T-helper 22 cell (primary cell): ENCODE measurements around the gene AMIGO1.

Source experiments
- DNase-seq: peaks from one replicate; pipeline ENCODE4 v3.0.0-alpha.2; 2020; ENCODE audit warnings: low read depth

AMIGO1 gene

DNA sequence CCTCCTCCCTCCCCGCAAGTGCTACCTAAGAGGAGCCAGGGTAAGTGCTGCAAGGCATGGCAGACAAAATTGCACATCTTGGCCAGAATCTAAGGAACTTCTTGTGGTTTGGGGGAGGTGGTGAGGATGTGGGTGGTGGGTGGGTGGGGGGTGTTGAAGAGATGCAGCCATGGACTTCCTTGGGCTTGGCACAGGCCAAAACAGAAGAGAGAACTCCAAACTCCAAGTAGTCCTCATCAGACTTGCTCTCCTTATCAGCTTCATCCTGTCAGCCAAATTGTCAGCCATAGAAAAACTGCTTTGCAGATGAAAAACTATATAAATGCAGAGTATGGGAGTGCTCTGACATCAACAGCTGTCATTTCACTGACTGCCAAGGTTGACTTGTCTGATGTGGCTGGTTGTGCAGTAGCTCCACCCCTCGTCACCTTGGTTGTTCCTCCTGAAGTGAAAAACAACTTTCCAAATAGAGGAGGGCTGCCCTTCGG, 7.1 kb downstream of the AMIGO1 start:
- DNase-seq: peak; percentile 55

GRCh38 chr1:109501644-109502363, 7.7 kb downstream of the AMIGO1 start:
- no peak for DNase-seq

DNA sequence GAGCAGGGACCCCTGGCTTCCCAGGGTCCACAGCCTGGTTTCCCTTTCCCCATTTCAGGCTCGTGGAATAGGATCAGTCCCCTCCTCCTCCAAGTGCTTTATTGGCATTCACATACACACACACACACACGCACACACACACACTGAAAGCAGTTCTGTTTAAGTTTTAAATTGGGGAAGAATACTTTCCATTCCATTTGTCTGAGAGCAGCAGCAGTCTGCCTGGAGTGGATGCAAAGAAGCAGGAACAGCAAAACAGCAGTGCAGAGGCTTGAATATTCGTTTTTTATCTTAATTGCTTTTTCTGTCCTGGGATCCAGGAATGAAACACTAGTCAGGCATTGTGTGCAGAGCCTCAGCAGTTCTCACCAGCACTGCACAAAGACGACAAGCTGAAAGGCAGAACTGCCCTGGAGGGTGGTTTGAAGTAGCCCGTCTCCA, 8.6 kb downstream of the AMIGO1 start:
- no peak for DNase-seq

GRCh38 chr1:109499661-109500536, 9.6 kb downstream of the AMIGO1 start:
- DNase-seq: peak; percentile 35

- no peak for DNase-seq
Measured at GRCh38 chr1:109499081-109499480, 10.4 kb downstream of the AMIGO1 start.

DNA sequence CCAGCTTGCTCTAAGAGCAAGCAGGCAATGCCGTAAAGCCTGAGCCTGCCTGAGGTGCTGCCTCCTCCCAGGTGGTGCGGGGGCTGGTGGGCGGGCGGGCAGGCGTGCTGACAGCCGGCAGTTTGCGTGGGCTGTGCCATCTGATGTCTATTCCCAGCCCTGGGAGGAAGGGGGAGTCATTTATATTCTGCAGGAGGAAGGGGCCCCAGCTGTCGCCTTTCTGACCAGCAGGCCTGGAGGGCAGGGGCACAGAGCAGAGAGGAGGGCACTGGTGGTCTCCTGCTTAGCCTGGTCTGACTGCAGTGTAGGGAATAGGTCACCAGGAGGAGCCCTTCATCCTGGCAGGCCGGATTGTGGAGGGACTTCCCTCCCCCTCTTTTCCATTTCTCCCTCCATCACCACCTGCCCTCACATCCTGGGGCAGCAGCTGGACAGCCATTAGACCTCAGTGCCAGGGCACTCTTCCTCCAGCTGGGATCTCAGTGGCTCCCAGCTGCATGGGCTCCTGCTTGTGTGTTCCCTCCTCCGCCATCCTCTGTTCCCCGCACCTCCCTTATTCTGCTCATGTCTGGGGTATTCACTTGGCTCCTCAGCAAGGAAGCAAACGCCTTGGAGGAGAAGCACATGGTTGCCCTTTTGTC, 11.2 kb downstream of the AMIGO1 start:
- DNase-seq: no peak

- DNase-seq: no peak
Measured at GRCh38 chr1:109497449-109498160, 11.9 kb downstream of the AMIGO1 start.

- DNase-seq: no peak
Measured at GRCh38 chr1:109495738-109496137, 13.8 kb downstream of the AMIGO1 start.

DNA sequence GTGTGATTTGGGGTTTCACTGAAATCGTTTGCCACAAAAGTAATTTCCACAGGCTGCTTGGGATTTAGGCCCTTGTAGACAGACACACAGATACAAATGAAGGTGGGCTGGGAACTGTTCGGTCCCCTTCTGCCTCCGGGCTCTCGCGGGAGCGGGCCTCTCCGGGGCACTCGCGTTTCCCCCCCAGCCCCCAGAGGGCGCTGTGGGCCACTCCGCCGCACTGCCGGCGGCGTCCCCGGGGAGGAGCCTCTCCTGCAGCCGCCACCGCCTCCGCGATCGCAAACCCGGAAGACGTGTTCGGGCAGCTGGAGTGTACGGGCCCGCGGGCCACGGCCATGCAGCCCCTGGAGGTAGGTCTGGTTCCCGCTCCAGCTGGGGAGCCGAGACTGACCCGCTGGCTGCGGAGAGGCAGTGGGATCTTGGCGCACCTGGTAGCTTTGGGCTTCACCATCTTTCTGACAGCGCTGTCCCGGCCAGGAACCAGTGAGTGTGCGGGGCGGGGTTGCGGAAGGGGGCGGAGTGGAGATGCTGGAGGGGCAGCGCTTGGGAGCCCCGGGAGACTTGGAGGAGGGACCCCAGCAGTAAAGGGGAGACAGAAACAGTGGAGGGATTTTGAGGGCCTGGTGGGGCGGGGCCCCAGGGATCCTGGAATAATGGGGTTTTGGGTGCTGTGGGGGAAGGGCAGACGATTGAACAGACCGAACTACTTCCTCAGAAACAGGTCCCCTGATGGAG, 15.6 kb downstream of the AMIGO1 start, which contains the start of gene CYB561D1:
Gene CYB561D1, plus strand, starts transcription at position 290 of the 735 bp plus-strand sequence. Its CDS starts 46 bp downstream, at position 336.
- peak; percentile 77 for DNase-seq

DNA sequence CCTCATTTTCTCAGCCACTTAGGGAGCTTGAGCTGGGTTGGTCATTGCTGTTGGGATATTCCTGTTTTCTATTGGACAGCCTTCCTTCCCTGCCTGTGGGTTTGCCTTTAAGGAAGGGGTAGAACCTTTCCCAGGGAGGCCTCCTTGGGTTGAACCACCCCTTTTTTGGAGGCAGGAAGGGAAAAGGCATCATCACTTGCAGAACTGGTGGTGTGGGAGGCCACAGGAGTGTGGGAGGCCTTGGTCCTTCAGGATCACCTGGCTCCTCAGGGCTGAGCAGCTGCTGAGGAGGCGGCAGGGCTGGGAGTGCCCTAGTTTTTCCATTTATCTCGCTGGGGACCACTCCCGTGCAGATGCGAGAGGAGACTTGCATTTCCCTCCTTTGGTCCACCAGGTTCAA, 16.3 kb downstream of the AMIGO1 start:
- DNase-seq: no peak

- no peak for DNase-seq
Measured at GRCh38 chr1:109492779-109493178, 16.7 kb downstream of the AMIGO1 start.

- no peak for DNase-seq
Measured at GRCh38 chr1:109491372-109491771, 18.2 kb downstream of the AMIGO1 start.

GRCh38 chr1:109490934-109491302, 18.6 kb downstream of the AMIGO1 start:
- DNase-seq: no peak

GRCh38 chr1:109490029-109490933, 19.2 kb downstream of the AMIGO1 start:
- no peak for DNase-seq

GRCh38 chr1:109488696-109489095, 20.8 kb downstream of the AMIGO1 start:
- no peak for DNase-seq

GRCh38 chr1:109488201-109488600, 21.3 kb downstream of the AMIGO1 start:
- DNase-seq: no peak

DNA sequence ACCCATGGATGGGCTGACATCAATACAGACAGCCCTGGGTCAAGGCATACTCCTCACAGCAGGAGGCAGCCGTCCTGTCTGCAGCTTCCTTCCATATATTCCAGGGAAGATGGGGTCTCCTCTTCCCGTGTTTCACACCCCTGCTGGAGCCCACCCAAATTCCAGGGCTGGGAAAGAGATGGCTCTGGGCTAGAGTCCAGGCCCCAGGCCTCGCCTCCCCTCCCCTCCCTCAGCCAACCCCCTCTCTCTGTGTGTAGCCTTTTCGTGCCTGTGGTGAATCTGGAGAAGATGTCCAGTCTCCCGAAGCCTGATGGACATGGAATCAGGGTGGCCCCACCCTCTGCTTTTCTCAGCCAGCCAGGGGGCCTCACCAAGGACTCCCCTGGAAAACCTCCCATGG, 22.3 kb downstream of the AMIGO1 start:
- no peak for DNase-seq

GRCh38 chr1:109485001-109485400, 24.5 kb downstream of the AMIGO1 start:
- DNase-seq: no peak

GRCh38 chr1:109484519-109484975, 25.0 kb downstream of the AMIGO1 start:
- no peak for DNase-seq
